Measurements from ENCODE around the gene TIE1. TPM values are rescaled to one million over a fixed set of nuclear protein-coding genes. Genes with fewer than 3 reads are reported as not detected.

The TIE1 gene
- total and polyA plus RNA-seq, 7 donors: 1.2 to 33.8 (median 9.5) TPM

DNA sequence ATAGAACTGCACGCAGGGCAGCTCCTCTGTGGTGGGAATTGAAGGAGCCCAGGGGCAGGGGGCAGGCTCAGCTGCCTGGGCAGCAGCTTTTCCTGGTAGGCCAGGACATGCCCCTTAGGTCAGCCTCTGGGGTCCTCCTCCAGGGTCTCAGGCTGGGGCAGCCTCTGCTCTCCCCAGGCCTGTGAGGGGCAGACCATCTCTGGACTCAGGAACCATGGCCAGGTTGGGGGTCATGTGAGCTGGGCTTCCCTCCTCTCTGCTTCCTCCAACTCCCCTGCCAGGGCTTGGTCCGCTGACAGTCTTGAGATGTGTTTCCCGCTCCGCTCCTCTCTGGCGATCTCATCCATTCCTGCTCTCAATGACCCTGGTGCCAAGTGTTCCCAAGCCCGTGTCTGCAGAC lies 21.1 kb upstream of the TIE1 start:
- intact Hi-C loops (cut with DNase I): no loop called here
- 94% methylated on average over 6 of the region's 6 CpGs for WGBS, 2 donors

GRCh38 chr1:43280692-43281091 lies 20.1 kb upstream of the TIE1 start:
- Histone ChIP-seq H3K27ac (no peak overlapping the region), H3K27me3 (peaks cover 0 to 4% (median 3%) of the 10 kb centered on the region in 3 donors), H3K9me3 (no peaks in the 10 kb centered on the region), H3K4me1 (no peaks in the 10 kb centered on the region), H3K36me3 (no peaks in the 10 kb centered on the region), H3K4me3 (no peak overlapping the region)
- TF ChIP-seq POLR2A (IDR thresholded peaks at IDR 0.05) (no peak), POLR2AphosphoS5 (IDR thresholded peaks at IDR 0.05) (no peak), EP300 (IDR thresholded peaks at IDR 0.05) (no peak)
- TF ChIP-seq, protein P1, sequence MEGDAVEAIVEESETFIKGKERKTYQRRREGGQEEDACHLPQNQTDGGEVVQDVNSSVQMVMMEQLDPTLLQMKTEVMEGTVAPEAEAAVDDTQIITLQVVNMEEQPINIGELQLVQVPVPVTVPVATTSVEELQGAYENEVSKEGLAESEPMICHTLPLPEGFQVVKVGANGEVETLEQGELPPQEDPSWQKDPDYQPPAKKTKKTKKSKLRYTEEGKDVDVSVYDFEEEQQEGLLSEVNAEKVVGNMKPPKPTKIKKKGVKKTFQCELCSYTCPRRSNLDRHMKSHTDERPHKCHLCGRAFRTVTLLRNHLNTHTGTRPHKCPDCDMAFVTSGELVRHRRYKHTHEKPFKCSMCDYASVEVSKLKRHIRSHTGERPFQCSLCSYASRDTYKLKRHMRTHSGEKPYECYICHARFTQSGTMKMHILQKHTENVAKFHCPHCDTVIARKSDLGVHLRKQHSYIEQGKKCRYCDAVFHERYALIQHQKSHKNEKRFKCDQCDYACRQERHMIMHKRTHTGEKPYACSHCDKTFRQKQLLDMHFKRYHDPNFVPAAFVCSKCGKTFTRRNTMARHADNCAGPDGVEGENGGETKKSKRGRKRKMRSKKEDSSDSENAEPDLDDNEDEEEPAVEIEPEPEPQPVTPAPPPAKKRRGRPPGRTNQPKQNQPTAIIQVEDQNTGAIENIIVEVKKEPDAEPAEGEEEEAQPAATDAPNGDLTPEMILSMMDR (IDR thresholded peaks at IDR 0.05): no peak
- no peak for DNase-seq
- intact Hi-C loops (cut with DNase I): no loop called here
- WGBS, 2 donors: 68 to 81% methylated on average over 2 of the region's 2 CpGs

More for the DNA sequence above, 21.1 kb upstream of the TIE1 start:
- no peaks in the 10 kb centered on the region for H3K36me3 ChIP-seq
- DNase-seq: no peak
- H3K9me3 ChIP-seq: no peaks in the 10 kb centered on the region
- TF ChIP-seq POLR2AphosphoS5 (IDR thresholded peaks at IDR 0.05) (no peak), POLR2A (IDR thresholded peaks at IDR 0.05) (no peak), EP300 (IDR thresholded peaks at IDR 0.05) (no peak)
- TF ChIP-seq, protein P1 (IDR thresholded peaks at IDR 0.05): no peak
- H3K4me3 ChIP-seq: no peak overlapping the region
- H3K27ac ChIP-seq: no peak overlapping the region
- H3K4me1 ChIP-seq: no peaks in the 10 kb centered on the region
- peaks cover 0 to 3% (median 0%) of the 10 kb centered on the region in 3 donors for H3K27me3 ChIP-seq

GRCh38 chr1:43282220-43283195 lies 18.3 kb upstream of the TIE1 start:
- Histone ChIP-seq H3K36me3 (no peaks in the 10 kb centered on the region), H3K27ac (no peak overlapping the region)
- TF ChIP-seq POLR2AphosphoS5 (IDR thresholded peaks at IDR 0.05) (no peak), POLR2A (IDR thresholded peaks at IDR 0.05) (no peak), EP300 (IDR thresholded peaks at IDR 0.05) (no peak)
- TF ChIP-seq, protein P1 (IDR thresholded peaks at IDR 0.05): no peak

GRCh38 chr1:43284065-43284464 lies 16.7 kb upstream of the TIE1 start:
- Histone ChIP-seq H3K27ac (no peak overlapping the region), H3K27me3 (peaks cover 0 to 4% (median 3%) of the 10 kb centered on the region in 3 donors), H3K4me3 (no peak overlapping the region), H3K4me1 (no peaks in the 10 kb centered on the region), H3K36me3 (no peaks in the 10 kb centered on the region), H3K9me3 (no peaks in the 10 kb centered on the region)
- TF ChIP-seq, protein P1 (IDR thresholded peaks at IDR 0.05): no peak
- TF ChIP-seq EP300 (IDR thresholded peaks at IDR 0.05) (no peak), POLR2A (IDR thresholded peaks at IDR 0.05) (no peak), POLR2AphosphoS5 (IDR thresholded peaks at IDR 0.05) (no peak)
- intact Hi-C loops (cut with DNase I): no loop called here
- peak; percentile 42 for DNase-seq
- 34 to 72% methylated on average over 3 of the region's 3 CpGs for WGBS, 2 donors

More at GRCh38 chr1:43282220-43283195, 18.3 kb upstream of the TIE1 start:
- intact Hi-C loops (cut with DNase I): no loop called here
- no peaks in the 10 kb centered on the region for H3K4me1 ChIP-seq
- WGBS, 2 donors: 84 to 89% methylated on average over 15 of the region's 15 CpGs
- no peak overlapping the region for H3K4me3 ChIP-seq
- peak; percentile 55 for DNase-seq
- peaks cover 0 to 4% (median 3%) of the 10 kb centered on the region in 3 donors for H3K27me3 ChIP-seq
- no peaks in the 10 kb centered on the region for H3K9me3 ChIP-seq
